H1 (cell line): ENCODE results near the gene LCORL. TPM values are rescaled to one million over a fixed set of nuclear protein-coding genes. Genes with fewer than 3 reads are reported as not detected.

Source experiments
- CHD1 ChIP-seq: IDR thresholded peaks from 2 replicates; pipeline ENCODE4 v1.6.1; 2012; ENCODE audit warnings: low read depth, low read length, improper control_type of control experiment
- CHD7 ChIP-seq: fragments of 300-600 bp; sonication (generic); IDR thresholded peaks from 2 replicates; pipeline ENCODE4 v1.7.1; 2012; ENCODE audit warnings: low read length, moderate library complexity, mild to moderate bottlenecking, inconsistent platforms; ENCODE audit not compliant: insufficient replicate concordance
- polyA plus RNA-seq, 7 experiments: library from polyadenylated mRNA; depleted of rRNA in 3 of 7; stranded (reverse) in 5 of 7; unstranded in 2 of 7; fragments of >200 nt in 5 of 7; fragments of 200-250 nt in 2 of 7; gene quantifications; 1 replicate in 5 of 7; 2 replicates in 1 of 7; 4 replicates in 1 of 7; pipeline versions ENCODE4 v1.2.1 to v1.2.3, GENCODE V29; 2011 to 2013; ENCODE audit warnings: missing spikeins in 2 of 7, mixed read lengths in 2 of 7
- total RNA-seq: library from RNA; stranded (reverse); fragmentation: NEBNext Ultra II Directional; extraction: Animal tissue kit (Norgen Biotek cat#: 25700); gene quantifications from 2 replicates; pipeline ENCODE4 v1.2.1, GENCODE V29; 2021

Gene LCORL
- total and polyA plus RNA-seq, 2 of the 8 experiments (the other 6 are each of a cell fraction or from before 2014, with no cell fraction given), result 2.2 to 19.2 TPM

DNA sequence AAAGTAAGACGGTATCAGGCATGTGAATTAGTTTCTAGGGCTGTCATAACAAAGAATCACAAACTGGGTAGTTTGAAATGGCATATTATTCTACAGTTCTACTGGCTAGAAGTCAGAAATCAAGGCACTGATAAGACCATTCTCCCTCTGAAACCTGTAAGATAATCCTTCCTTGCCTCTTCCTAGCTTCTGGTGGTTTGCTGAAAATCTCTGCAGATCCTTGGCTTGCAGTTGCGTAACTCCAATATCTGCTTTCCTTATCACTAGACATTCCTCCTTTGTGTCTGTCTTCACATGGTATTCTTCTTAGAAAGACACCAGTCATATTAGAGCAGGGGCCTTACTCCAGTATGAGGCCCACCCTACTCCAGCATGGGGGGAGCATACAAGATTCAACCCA lies 19.6 kb upstream of the LCORL start (continued):
- TF ChIP-seq CHD7 (no peak), CHD1 (no peak)
